Measurements from ENCODE around the gene IMMP1L. TPM values are rescaled to one million over a fixed set of nuclear protein-coding genes. Genes with fewer than 3 reads are reported as not detected.
A peak's percentile ranks its signal among the peaks of the same experiment; 100 is the strongest.

Gene IMMP1L
- total and polyA plus RNA-seq, 2 donors (not counting 3 experiments of a cell fraction or from before 2014, with no cell fraction given), result 14.8 to 41.8 TPM

DNA sequence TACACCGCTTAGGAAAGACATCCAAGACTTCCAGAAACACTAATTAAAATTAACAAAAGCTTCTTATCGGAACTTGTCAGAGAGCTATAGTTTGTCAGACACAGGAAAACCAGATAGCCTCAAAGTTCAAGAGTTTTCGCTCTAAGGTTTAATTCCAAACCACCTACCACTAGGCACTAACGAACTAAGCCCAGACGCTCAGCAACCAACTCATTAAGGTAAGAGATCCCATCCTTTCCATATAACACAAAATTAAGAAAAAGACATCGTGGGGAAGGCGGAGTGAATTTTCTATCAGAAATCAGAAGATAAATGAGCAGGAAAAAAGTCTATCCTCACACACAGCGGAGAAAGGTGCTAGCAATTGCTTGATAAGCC lies 382 bp downstream of the IMMP1L start:
- Histone ChIP-seq H3K27me3 (ENCODE audit: control insufficient read depth in 2 of 2, insufficient read depth in 2 of 2, low read length in 2 of 2) (no peaks in the 10 kb centered on the region), H3K9ac (replicated peaks; ENCODE audit: extremely low read depth, insufficient read depth, low read length) (peak overlapping the region; percentile 71), H3K27ac (ENCODE audit: insufficient read depth, low read depth, low read length) (peak overlapping the region; percentile 16), H3K9me1 (replicated peaks; ENCODE audit: control insufficient read depth, extremely low read depth, insufficient read depth, low read length) (no peaks in the 10 kb centered on the region), H3K36me3 (ENCODE audit: control insufficient read depth in 2 of 2, extremely low read depth in 1 of 2, insufficient read depth in 2 of 2, low read length in 2 of 2) (no peaks in the 10 kb centered on the region), H2AFZ (ENCODE audit: low read depth, low read length) (peak overlapping the region; percentile 88), H3K4me1 (ENCODE audit: control insufficient read depth, extremely low read depth, insufficient read depth, low read length) (peaks cover 11% of the 10 kb centered on the region), H3K4me2 (ENCODE audit: insufficient read depth, low read length) (peak overlapping the region; percentile 98), H3K4me3 (replicated peaks in 1 of 3; ENCODE audit: insufficient read depth in 1 of 3, low read depth in 1 of 3, low read length in 3 of 3) (peak overlapping the region; percentile 31 to 99 (median 98)), H3K9me3 (replicated peaks; ENCODE audit: control insufficient read depth, insufficient read depth, low read length) (no peaks in the 10 kb centered on the region), H4K20me1 (replicated peaks; ENCODE audit: control insufficient read depth, extremely low read depth, insufficient read depth, low read length) (no peaks in the 10 kb centered on the region), H3K79me2 (ENCODE audit: control insufficient read depth, insufficient read depth, low read length) (peaks cover 30% of the 10 kb centered on the region)
- ChIA-PET POLR2A (no interaction called here), CTCF (no interaction called here)
- TF ChIP-seq GATA2 (IDR thresholded peaks at IDR 0.05; ENCODE audit: insufficient read depth, insufficient read length, low read depth, low read length) (no peak), POLR2AphosphoS5 (IDR thresholded peaks at IDR 0.05; ENCODE audit: insufficient read depth, low read depth, low read length) (no peak), JUN (IDR thresholded peaks at IDR 0.05; ENCODE audit: borderline replicate concordance, insufficient read depth, insufficient read length, low read depth) (no peak)
- TF ChIP-seq, protein P1, sequence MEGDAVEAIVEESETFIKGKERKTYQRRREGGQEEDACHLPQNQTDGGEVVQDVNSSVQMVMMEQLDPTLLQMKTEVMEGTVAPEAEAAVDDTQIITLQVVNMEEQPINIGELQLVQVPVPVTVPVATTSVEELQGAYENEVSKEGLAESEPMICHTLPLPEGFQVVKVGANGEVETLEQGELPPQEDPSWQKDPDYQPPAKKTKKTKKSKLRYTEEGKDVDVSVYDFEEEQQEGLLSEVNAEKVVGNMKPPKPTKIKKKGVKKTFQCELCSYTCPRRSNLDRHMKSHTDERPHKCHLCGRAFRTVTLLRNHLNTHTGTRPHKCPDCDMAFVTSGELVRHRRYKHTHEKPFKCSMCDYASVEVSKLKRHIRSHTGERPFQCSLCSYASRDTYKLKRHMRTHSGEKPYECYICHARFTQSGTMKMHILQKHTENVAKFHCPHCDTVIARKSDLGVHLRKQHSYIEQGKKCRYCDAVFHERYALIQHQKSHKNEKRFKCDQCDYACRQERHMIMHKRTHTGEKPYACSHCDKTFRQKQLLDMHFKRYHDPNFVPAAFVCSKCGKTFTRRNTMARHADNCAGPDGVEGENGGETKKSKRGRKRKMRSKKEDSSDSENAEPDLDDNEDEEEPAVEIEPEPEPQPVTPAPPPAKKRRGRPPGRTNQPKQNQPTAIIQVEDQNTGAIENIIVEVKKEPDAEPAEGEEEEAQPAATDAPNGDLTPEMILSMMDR (IDR thresholded peaks at IDR 0.05; ENCODE audit: extremely low read depth in 1 of 2, insufficient read depth in 1 of 2, low read depth in 1 of 2, low read length in 2 of 2), result no peak
- TF ChIP-seq, protein P2, sequence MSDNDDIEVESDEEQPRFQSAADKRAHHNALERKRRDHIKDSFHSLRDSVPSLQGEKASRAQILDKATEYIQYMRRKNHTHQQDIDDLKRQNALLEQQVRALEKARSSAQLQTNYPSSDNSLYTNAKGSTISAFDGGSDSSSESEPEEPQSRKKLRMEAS (IDR thresholded peaks at IDR 0.05; ENCODE audit: insufficient read depth, insufficient read length), result no peak
- BruUV-seq (replicated peaks), result TSS peak; percentile 59
- dilution Hi-C loops (cut with MboI; ENCODE audit: extremely low pct_ligation_motif_present, low sequenced_read_pairs) (no loop called here), intact Hi-C loops (cut with micrococcal nuclease) (loop anchor here (5.0 kb wide), 2 partner anchors 293 to 578 kb away; no protein-coding TSS in a partner anchor)
- FAIRE-seq, result no peak
- DNase-seq (ENCODE audit: low read depth, low spot score), result no peak

DNA sequence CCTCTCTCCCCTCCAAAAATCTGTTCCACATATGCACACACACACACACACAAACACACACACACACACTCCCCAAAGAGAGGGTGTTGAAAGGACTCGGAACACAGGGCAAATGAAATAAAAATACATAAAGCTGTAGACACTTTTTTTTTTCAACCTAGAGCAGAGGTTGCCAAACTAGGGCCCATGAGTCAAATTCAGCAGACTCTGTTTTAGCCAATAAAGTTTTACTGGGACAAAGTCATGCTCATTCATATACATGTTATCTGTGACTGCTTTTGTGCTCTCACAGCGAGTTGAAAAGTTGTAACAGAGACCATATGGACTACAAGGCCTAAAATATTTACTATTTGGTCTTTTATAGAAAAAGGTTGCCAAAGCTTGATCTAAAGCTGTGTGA lies 8.9 kb downstream of the IMMP1L start:
- peaks cover 22% of the 10 kb centered on the region for H3K79me2 ChIP-seq (ENCODE audit: control insufficient read depth, insufficient read depth, low read length)
- BruUV-seq (replicated peaks), result no TSS peak
- FAIRE-seq, result no peak

More for the DNA sequence above, 8.9 kb downstream of the IMMP1L start:
- Histone ChIP-seq H3K4me1 (ENCODE audit: control insufficient read depth, extremely low read depth, insufficient read depth, low read length) (no peaks in the 10 kb centered on the region), H3K36me3 (ENCODE audit: control insufficient read depth in 2 of 2, extremely low read depth in 1 of 2, insufficient read depth in 2 of 2, low read length in 2 of 2) (no peaks in the 10 kb centered on the region), H3K4me2 (ENCODE audit: insufficient read depth, low read length) (no peak overlapping the region), H3K27ac (ENCODE audit: insufficient read depth, low read depth, low read length) (no peak overlapping the region), H3K9me3 (replicated peaks; ENCODE audit: control insufficient read depth, insufficient read depth, low read length) (no peaks in the 10 kb centered on the region), H3K4me3 (replicated peaks in 1 of 3; ENCODE audit: insufficient read depth in 1 of 3, low read depth in 1 of 3, low read length in 3 of 3) (no peak overlapping the region), H3K27me3 (ENCODE audit: control insufficient read depth in 2 of 2, insufficient read depth in 2 of 2, low read length in 2 of 2) (no peaks in the 10 kb centered on the region), H2AFZ (ENCODE audit: low read depth, low read length) (no peak overlapping the region), H3K9ac (replicated peaks; ENCODE audit: extremely low read depth, insufficient read depth, low read length) (no peak overlapping the region), H3K9me1 (replicated peaks; ENCODE audit: control insufficient read depth, extremely low read depth, insufficient read depth, low read length) (no peaks in the 10 kb centered on the region), H4K20me1 (replicated peaks; ENCODE audit: control insufficient read depth, extremely low read depth, insufficient read depth, low read length) (no peaks in the 10 kb centered on the region)
- intact Hi-C loops (cut with micrococcal nuclease) (no loop called here), dilution Hi-C loops (cut with MboI; ENCODE audit: extremely low pct_ligation_motif_present, low sequenced_read_pairs) (no loop called here)
- CTCF ChIA-PET, result interaction anchor here (0.6 to 0.8 kb wide), 2 partner anchors 14 kb away, joined by 3 read pairs; no protein-coding TSS in a partner anchor
- no peak for DNase-seq (ENCODE audit: low read depth, low spot score)
- POLR2A ChIA-PET, result no interaction called here
- TF ChIP-seq POLR2A (IDR thresholded peaks at IDR 0.05; ENCODE audit: low read depth, low read length) (no peak), POLR2AphosphoS5 (IDR thresholded peaks at IDR 0.05; ENCODE audit: insufficient read depth, low read depth, low read length) (no peak), JUN (IDR thresholded peaks at IDR 0.05; ENCODE audit: borderline replicate concordance, insufficient read depth, insufficient read length, low read depth) (no peak)
- TF ChIP-seq, protein P2 (IDR thresholded peaks at IDR 0.05; ENCODE audit: insufficient read depth, insufficient read length), result no peak

Data from endothelial cell of umbilical vein (primary cell).